ENCODE results near the gene KCNQ1. TPM values are rescaled to one million over a fixed set of nuclear protein-coding genes. Genes with fewer than 3 reads are reported as not detected.

The KCNQ1 gene
- total RNA-seq, 1 experiment from 2014 or later = 2.3 TPM

DNA sequence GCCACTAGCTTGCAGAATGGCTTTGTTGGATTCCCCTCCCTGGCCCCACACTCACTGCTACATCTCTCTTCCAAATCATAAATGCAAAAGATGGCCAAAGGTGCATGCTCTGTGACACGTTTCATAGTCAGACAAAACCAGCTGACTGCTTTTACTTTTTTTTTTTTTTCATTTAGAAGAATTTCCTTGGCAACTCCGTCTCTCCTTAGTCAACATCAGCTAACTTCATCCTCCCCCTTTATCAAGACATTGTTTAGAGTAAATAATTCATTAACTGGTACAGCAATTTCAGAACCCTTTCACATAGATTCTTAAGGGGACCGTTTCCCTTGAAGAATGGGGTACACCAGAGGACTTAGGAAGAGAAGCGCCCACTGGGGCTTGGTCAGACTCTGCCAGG is 239.0 kb downstream of the KCNQ1 start:
- Histone ChIP-seq H3K23me2 (ENCODE audit: insufficient read length, low read depth, low read length, poor library complexity, severe bottlenecking) (no peaks in the 10 kb centered on the region), H2BK12ac (ENCODE audit: insufficient read length, low read depth, low read length) (no peak overlapping the region)
- peaks cover 42 to 55% of the 10 kb centered on the region in 2 experiments for H3K4me1 Mint-ChIP-seq

More for the DNA sequence above, 239.0 kb downstream of the KCNQ1 start:
- no peaks in the 10 kb centered on the region; the same call in 1 of the 2 replicates for H3K79me2 ChIP-seq (ENCODE audit: insufficient read depth, low read length)
- no peak overlapping the region for H2BK20ac ChIP-seq (ENCODE audit: low read depth, low read length, poor library complexity, severe bottlenecking)
- H4K5ac ChIP-seq (ENCODE audit: insufficient read length, low read depth, low read length) = no peak overlapping the region
- Mint-ChIP-seq H3K36me3 (ENCODE audit: insufficient read depth in 1 of 3, low read depth in 3 of 3) (peaks cover 0 to 4% (median 0%) of the 10 kb centered on the region in 3 experiments; a peak in 2 of 7 replicates), H3K9me3 (no peaks in the 10 kb centered on the region), H3K4me3 (no peak overlapping the region), H3K27ac (no peak overlapping the region), H3K27me3 (ENCODE audit: low read depth) (peaks cover 7% of the 10 kb centered on the region)
- no peak overlapping the region for H3K9ac ChIP-seq (ENCODE audit: extremely low read depth, insufficient read length, low read length)
- H3K27ac ChIP-seq (ENCODE audit: insufficient read length, low read depth, low read length) = no peak overlapping the region
- no peak overlapping the region for H3T11ph ChIP-seq (ENCODE audit: low read length)
- no peak overlapping the region for H2BK15ac ChIP-seq (ENCODE audit: low read depth, low read length)
- peaks cover 13% of the 10 kb centered on the region; the same call in 1 of the 2 replicates for H3K4me1 ChIP-seq (ENCODE audit: insufficient read depth, low read length)
- no peak overlapping the region for H4K91ac ChIP-seq (ENCODE audit: insufficient read length, low read depth, low read length)
- no peak overlapping the region for H4K8ac ChIP-seq (replicated peaks; ENCODE audit: insufficient read length, low read depth, low read length)
- no peak overlapping the region for H2AFZ ChIP-seq (ENCODE audit: low read length)
- no CpG with 5 or more reads among the region's 4 CpGs for WGBS (ENCODE audit: extremely low coverage, insufficient read length, low lambda C conversion rate)
- no peak overlapping the region for H2BK5ac ChIP-seq (ENCODE audit: insufficient read length, low read length)
- TF ChIP-seq, protein P1, sequence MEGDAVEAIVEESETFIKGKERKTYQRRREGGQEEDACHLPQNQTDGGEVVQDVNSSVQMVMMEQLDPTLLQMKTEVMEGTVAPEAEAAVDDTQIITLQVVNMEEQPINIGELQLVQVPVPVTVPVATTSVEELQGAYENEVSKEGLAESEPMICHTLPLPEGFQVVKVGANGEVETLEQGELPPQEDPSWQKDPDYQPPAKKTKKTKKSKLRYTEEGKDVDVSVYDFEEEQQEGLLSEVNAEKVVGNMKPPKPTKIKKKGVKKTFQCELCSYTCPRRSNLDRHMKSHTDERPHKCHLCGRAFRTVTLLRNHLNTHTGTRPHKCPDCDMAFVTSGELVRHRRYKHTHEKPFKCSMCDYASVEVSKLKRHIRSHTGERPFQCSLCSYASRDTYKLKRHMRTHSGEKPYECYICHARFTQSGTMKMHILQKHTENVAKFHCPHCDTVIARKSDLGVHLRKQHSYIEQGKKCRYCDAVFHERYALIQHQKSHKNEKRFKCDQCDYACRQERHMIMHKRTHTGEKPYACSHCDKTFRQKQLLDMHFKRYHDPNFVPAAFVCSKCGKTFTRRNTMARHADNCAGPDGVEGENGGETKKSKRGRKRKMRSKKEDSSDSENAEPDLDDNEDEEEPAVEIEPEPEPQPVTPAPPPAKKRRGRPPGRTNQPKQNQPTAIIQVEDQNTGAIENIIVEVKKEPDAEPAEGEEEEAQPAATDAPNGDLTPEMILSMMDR (conservative IDR thresholded peaks at IDR 0.05) = no peak
- H3K4me2 ChIP-seq (ENCODE audit: insufficient read depth, insufficient read length, low read length) = no peak overlapping the region
- H2BK120ac ChIP-seq (ENCODE audit: low read depth, low read length, poor library complexity, severe bottlenecking) = no peak overlapping the region
- H3K9me3 ChIP-seq (ENCODE audit: control insufficient read depth, low read depth, low read length) = no peaks in the 10 kb centered on the region
- no peaks in the 10 kb centered on the region for H3K27me3 ChIP-seq (ENCODE audit: insufficient read depth, low read length)
- H2AK5ac ChIP-seq (ENCODE audit: insufficient read length, low read length) = no peak overlapping the region
- H3K14ac ChIP-seq (ENCODE audit: insufficient read depth, low read length) = no peak overlapping the region
- no peak overlapping the region for H3K23ac ChIP-seq (ENCODE audit: insufficient read length, low read depth, low read length)
- no peaks in the 10 kb centered on the region for H4K20me1 ChIP-seq (ENCODE audit: control insufficient read depth, insufficient read depth, insufficient read length)
- no peaks in the 10 kb centered on the region for H3K79me1 ChIP-seq (ENCODE audit: insufficient read depth, low read depth, low read length, poor library complexity, severe bottlenecking)
- no peak overlapping the region for H3K4ac ChIP-seq (ENCODE audit: low read depth, low read length)
- H3K18ac ChIP-seq (ENCODE audit: insufficient read length, low read depth, low read length) = no peak overlapping the region
- H3K56ac ChIP-seq (ENCODE audit: insufficient read length, low read depth, low read length) = no peak overlapping the region
- no peak for DNase-seq

Measured in H9 (cell line).